Prostate gland (tissue), 2 donors: Measurements from ENCODE around the gene GALNS.

Experiments used
- POLR2A ChIP-seq: fragments of 450-650 bp; IDR thresholded peaks from one replicate; pipeline ENCODE4 v1.6.1; 2016; ENCODE audit warnings: antibody characterized with exemption, mild to moderate bottlenecking
- POLR2AphosphoS5 ChIP-seq: sonication (generic); formaldehyde crosslinking; IDR thresholded peaks from one replicate; pipeline ENCODE4 v1.6.1; 2017; ENCODE audit warnings: antibody characterized with exemption
- TF ChIP-seq, protein P1 (sequence below), 4 experiments: fragments of 200-600 bp in 2 of 4; fragments of 450-650 bp in 2 of 4; sonication (generic) in 2 of 4; IDR thresholded peaks; 1 replicate in 3 of 4; 2 replicates in 1 of 4; pipeline ENCODE4 v1.5.1; 2016 to 2019; ENCODE audit warnings: antibody characterized with exemption in 4 of 4, mild to moderate bottlenecking in 2 of 4, moderate library complexity in 2 of 4

DNA sequence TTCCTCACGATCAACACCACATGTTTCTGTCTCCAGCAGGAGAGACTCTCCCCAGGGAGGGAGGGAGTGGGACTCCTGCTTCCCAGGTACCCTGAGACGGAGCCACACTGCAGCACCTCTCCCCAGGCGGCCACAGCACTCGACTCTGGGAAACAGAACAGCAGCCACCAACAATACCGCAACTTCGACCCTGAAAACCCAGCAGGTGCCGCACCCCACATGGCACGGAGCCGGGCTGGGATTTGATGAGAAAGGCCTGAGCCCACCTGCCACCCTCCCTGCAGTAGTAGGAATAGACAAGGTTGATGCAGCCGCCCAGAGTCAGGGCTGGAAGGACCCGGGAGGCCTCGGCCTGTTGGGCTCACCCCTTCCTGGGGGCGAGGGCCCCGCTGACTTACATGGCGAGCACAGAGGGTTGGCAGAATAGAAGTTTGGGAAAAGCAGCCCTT lies 14.4 kb downstream of the GALNS start:
- TF ChIP-seq, protein P1, sequence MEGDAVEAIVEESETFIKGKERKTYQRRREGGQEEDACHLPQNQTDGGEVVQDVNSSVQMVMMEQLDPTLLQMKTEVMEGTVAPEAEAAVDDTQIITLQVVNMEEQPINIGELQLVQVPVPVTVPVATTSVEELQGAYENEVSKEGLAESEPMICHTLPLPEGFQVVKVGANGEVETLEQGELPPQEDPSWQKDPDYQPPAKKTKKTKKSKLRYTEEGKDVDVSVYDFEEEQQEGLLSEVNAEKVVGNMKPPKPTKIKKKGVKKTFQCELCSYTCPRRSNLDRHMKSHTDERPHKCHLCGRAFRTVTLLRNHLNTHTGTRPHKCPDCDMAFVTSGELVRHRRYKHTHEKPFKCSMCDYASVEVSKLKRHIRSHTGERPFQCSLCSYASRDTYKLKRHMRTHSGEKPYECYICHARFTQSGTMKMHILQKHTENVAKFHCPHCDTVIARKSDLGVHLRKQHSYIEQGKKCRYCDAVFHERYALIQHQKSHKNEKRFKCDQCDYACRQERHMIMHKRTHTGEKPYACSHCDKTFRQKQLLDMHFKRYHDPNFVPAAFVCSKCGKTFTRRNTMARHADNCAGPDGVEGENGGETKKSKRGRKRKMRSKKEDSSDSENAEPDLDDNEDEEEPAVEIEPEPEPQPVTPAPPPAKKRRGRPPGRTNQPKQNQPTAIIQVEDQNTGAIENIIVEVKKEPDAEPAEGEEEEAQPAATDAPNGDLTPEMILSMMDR (IDR thresholded peaks at IDR 0.05), result no peak
- TF ChIP-seq POLR2A (no peak), POLR2AphosphoS5 (no peak)
